Measurements from ENCODE around the gene ROR1.

- no peak for TF ChIP-seq CTCF (IDR thresholded peaks at IDR 0.05)
- TF ChIP-seq EP300 (IDR thresholded peaks at IDR 0.05): no peak
- TF ChIP-seq POLR2A (IDR thresholded peaks at IDR 0.05): no peak
Observed at GRCh38 chr1:63729227-63729620, 44.6 kb upstream of the ROR1 start.
